COLO829 (cell line): Measurements from ENCODE around the gene CCDC136.

Experiments
- DNase-seq: peaks from one replicate; pipeline ENCODE4 v3.0.0; 2012; ENCODE audit warnings: low spot score

CCDC136 gene

GRCh38 chr7:128777156-128778123 lies 14.3 kb upstream of the CCDC136 start:
- DNase-seq = peak; percentile 70

GRCh38 chr7:128778946-128779345 lies 12.8 kb upstream of the CCDC136 start:
- no peak for DNase-seq

DNA sequence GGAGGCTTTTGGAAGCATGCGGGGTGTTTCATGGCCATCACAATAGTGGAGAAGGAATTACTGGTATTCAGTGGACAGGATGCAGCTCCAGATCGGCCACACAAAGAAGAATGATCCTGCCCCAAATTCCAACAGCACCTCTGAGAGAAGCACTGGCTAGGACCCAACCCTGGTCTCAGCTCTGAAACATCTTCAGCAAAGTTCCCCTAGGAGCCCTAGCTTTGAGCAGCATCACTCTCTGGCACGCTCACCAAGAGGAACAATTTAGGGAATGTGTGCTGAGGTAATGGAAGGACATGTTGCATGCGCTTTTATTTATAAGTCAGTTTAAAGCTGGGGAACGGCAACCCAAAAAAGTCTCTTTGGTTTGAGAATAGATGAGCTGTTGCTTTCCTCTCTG lies 10.6 kb upstream of the CCDC136 start:
- DNase-seq = no peak

GRCh38 chr7:128781851-128782250 lies 9.9 kb upstream of the CCDC136 start:
- DNase-seq = no peak

DNA sequence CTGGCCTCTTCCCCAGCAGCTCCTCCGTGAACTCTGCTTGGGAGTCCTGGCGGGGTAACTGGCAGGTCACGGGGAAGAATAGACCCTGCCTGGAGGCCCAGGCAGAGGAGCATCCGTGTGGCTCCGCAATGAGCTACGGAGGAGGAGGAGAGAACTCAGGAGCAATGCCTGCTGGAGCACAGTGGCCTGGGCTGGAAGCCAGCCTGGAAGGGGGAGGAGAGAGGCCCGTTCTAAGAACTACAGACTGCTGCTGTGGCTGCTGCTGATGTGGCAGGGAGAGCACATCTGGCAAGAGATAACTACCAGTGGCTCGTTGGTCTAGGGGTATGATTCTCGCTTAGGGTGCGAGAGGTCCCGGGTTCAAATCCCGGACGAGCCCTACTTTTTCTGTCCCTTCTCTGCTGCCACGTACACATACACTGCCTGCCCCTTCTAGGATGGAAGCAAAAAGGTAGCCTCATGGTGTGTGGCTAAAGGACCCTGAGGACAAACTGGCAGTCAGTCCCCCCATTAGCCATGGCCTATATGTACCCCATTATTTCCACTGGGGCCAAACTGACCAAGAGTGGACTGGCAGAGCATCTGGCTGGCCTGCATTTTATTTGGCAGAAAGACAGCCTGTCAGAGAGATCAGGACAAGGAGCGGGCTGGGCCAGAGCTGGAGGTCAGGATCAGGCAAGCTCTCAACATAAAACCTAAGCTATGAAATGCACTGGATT lies 8.5 kb upstream of the CCDC136 start:
- no peak for DNase-seq

GRCh38 chr7:128785738-128786137 lies 6.0 kb upstream of the CCDC136 start:
- DNase-seq = no peak

GRCh38 chr7:128788446-128789412 lies 3.0 kb upstream of the CCDC136 start:
- no peak for DNase-seq

DNA sequence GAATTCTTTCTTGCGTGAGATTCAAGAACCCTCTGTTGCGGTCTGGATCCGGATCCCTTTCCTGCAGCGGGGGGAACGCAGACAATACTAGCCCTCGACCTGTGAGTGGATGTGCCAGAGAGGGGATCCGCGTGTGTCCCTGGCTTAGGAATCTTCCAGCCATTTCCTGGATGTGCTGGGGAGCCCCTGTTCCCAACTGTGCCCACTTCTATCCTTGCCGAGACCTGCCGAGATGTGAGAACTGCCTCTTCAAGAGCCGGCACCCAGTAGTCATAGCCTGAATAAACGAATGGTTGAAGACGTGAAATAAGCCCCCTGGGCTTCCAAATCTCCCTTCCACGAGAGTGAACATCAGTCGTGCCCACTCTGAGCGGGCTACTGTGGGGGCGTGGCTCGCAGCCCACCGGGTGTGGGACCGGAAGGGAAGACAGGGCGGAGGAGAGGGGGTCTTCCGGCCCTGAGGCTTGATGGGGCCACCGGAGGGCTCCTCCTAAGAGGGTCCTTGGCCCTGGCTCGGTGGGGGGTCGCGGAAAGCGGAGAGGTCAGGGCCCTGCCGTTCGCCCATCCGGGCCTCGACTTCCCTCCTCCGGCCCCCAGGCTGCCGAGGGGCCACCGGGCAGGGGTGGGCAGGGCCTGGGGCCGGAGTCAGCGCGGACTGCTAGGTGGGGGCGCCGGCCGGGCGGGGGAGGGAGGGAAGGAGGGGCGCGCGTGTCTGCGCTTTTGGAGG lies 1.3 kb upstream of the CCDC136 start:
- no peak for DNase-seq

- no peak for DNase-seq
These were observed 182 bp downstream of the CCDC136 start for GRCh38 chr7:128791972-128792327.

DNA sequence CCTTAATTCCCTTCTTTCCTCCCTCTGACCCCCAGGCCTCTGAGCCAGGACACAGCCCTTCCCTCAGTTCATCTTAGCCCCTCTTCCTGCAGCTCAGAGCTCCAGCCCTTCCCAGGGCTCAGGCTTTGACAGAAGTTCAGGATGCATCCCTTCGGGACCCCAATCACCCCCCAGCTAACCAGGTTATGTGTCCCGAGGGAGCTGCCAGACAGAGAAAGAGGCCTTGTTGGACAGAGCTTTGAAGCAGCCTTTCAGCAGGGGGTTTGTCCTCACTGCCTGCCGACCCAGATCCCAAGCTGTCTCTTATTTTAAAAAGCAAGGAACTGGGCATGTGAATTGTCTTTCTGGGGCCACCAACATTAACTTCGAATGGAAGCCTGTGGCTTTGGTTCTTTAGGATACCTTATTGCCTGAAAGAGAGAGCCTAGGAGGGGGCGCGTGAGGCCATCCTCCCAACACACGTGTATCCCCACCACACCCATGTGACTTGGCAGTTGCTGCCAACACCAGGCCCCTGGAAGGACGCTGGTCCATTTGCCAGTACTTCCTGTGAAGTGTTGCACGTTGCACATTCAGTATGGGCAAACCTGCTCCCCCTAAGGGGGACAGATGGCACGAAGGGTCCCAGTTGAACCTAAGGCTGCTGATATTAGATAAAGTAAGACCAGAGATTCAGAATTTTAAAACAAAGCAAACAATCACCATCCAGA lies 858 bp downstream of the CCDC136 start:
- DNase-seq = no peak

DNA sequence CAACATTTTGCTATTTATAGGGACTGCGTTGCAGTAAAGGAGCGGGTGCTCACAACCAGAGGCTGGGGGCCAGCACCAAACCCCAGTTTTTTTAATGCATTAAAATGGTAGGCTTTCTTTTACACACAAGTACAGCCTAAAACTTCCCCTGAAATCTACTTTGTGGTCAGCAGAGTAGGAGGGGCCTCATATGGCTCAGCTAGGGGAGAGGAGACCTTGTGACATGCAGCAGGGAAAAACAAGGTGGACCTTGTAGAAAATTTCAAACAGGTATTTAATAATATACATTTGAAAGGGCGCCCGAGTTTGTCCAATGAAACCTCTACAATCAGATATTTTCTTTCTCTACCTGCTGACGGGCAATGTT lies 1.4 kb downstream of the CCDC136 start:
- no peak for DNase-seq

- no peak for DNase-seq
These were observed 2.3 kb downstream of the CCDC136 start for GRCh38 chr7:128794020-128794419.

DNA sequence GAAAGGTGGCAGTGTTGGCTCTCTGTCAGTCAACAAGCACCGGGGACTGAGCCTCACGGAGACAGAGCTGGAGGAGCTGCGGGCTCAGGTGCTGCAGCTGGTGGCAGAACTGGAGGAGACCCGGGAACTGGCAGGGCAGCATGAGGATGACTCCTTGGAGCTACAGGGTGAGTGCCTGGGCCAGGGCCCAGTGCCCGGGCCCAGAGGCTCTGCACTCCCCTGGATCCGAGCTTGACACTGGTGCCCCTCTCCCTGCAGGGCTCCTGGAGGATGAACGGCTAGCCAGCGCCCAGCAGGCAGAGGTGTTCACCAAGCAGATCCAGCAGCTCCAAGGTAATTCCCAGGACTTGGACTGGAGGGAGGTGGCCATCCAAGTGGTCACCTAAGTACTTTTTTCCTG lies 2.7 kb downstream of the CCDC136 start:
- no peak for DNase-seq

- DNase-seq = no peak
These were observed 3.4 kb downstream of the CCDC136 start for GRCh38 chr7:128795129-128795528.

- no peak for DNase-seq
These were observed 4.6 kb downstream of the CCDC136 start for GRCh38 chr7:128796327-128796726.

- DNase-seq = no peak
These were observed 7.7 kb downstream of the CCDC136 start for GRCh38 chr7:128799451-128799850.

- no peak for DNase-seq
These were observed 8.8 kb downstream of the CCDC136 start for GRCh38 chr7:128800567-128800966.

GRCh38 chr7:128801003-128801402 lies 9.2 kb downstream of the CCDC136 start:
- DNase-seq = no peak

DNA sequence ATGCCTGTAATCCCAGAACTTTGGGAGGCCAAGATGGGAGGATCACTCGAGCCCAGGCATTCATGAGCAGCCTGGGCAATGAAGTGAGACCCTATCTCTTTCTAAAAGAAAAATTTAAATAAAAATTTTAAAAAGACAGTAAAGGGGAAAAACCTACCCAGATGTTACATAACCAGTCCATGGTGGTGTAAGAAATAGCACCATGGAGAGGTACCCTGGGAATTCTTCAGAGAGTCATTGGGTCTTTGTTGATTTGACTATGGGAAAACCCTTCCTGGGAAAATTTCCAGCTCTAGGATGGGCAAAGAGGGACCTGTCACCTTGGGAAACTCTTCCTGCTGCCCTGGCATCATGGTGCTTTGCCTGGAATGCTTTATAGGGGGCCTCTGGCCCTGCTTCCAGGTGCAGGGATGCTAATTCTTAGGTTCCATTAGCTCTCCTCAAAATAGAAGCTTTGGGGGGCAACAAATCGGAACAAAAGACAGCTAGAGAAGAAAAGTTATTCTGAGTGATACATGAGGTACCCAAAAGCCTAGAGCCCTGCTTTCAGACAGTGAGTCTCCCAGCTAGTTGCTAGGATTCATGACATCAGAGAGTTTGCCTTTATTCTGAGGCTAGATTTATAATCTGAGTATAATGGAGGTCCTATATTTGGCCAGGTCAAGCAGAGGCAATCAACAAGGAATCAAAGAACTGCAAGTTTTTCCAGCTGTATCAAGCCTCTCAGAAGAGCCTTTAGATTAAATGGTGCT lies 10.1 kb downstream of the CCDC136 start:
- no peak for DNase-seq

DNA sequence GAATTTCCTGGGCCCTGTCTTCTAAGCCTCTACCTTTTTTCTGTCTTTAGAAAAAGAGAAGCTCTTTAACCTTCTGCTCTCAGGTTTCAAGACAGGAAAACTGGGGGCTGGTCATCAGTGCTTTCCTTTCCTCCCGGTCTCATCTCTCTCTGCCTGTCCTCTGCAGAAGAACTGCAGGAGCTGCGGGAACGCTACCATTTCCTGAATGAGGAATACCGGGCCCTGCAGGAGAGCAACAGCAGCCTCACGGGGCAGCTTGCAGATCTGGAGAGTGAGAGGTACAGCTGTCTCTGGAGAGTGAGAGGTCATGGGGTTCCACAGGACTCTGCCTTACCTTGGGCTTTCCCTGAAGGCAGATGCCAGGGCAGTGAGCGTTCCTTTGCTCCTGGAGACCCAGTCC lies 12.7 kb downstream of the CCDC136 start:
- DNase-seq = no peak
